A549 treated with Mapracorat at 1 μM for 4 hours (cell line): ENCODE results near the gene TCF3. TPM values are rescaled to one million over a fixed set of nuclear protein-coding genes. Genes with fewer than 3 reads are reported as not detected.

ENCODE experiments used
- total RNA-seq: library from RNA; stranded (reverse); fragments of 200-300 nt; extraction: Qiagen RNA extraction; gene quantifications from 5 replicates; pipeline ENCODE4 v1.2.3, GENCODE V29; 2022

The TCF3 gene
- total RNA-seq: 48.3 to 69.6 TPM (median 64.1 TPM) in 5 replicates

GRCh38 chr19:1652471-1653299 lies at the start of gene TCF3:
TSS of gene TCF3 (minus strand) at chr19:1652615. CDS start at chr19:1650248, 2,367 bp downstream.

GRCh38 chr19:1605236-1606137 lies 46.9 kb downstream of the TCF3 start, which contains the start of gene UQCR11:
TSS of gene UQCR11 (minus strand) at chr19:1605462. CDS start at chr19:1605409, 53 bp downstream.

GRCh38 chr19:1592755-1593500 lies 59.5 kb downstream of the TCF3 start, which contains the start of gene MBD3:
TSS of gene MBD3 (minus strand) at chr19:1592865. CDS start at chr19:1592631, 234 bp downstream.

DNA sequence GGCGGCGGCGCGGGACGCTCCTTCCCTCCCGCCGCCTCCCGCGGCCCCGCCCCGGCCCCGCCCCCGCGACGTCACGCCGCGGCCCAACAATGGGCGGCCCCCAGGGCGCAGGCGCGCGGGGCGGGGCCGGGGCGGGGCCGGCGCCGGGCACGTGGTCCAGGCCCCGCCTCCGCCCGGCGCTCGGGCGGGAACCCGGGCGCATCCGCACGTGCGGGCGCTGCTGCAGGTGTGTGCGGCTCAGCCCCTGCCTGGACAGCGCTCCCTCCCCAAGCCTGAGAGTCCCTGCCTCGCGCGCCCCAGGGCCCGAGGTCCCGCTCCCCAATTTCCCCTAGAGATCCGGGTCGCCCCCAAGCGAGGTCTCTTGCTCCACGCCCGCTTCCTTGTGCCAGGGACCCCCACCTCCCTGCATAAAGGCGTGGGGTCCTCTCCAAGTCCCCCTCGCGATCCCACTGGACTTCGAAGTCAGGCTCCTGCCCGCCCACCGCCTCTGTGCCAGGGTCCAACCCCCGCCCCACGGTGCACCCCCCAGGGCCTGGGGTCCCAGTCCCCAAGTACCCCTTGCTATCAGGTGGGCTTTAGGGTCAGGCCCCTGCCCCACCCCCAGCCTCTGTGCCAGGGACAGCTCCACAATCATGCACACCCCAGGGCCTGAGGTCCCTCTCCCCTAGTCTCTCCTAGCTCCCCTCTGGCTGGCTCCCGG lies 83.9 kb downstream of the TCF3 start, which contains the start of gene MEX3D:
MEX3D (minus strand) TSS at position 6 of the 700 bp plus-strand sequence. CDS start 267 bp downstream, outside the sequence.

Other genes starting within 250 kb of the TCF3 start
- gene DAZAP1, start 245.0 kb downstream of the TCF3 start, total RNA-seq: 74.9 to 108 TPM (median 102 TPM) in 5 replicates
- gene RPS15, start 214.2 kb downstream of the TCF3 start, total RNA-seq: 1,432 to 1,976 TPM (median 1,893 TPM) in 5 replicates
- gene APC2, start 202.5 kb downstream of the TCF3 start, total RNA-seq: 0.64 to 2.7 TPM (median 1.8 TPM) in 5 replicates
- gene C19orf25, start 173.4 kb downstream of the TCF3 start, total RNA-seq: 9.1 to 20.0 TPM (median 17.5 TPM) in 5 replicates
- gene PCSK4, start 162.3 kb downstream of the TCF3 start, total RNA-seq: 0.52 to 1.2 TPM (median 1.0 TPM) in 5 replicates
- gene REEP6, start 161.4 kb downstream of the TCF3 start, total RNA-seq: 4.4 to 5.8 TPM (median 4.9 TPM) in 5 replicates
- 2.3 to 3.5 TPM (median 3.4 TPM) in 5 replicates for gene ADAMTSL5, start 139.6 kb downstream of the TCF3 start, total RNA-seq
- gene PLK5, start 128.5 kb downstream of the TCF3 start, total RNA-seq: not detected in 5 replicates
- gene MEX3D, start 84.3 kb downstream of the TCF3 start, total RNA-seq: 5.9 to 13.5 TPM (median 12.5 TPM) in 5 replicates
- gene MBD3, start 59.8 kb downstream of the TCF3 start, total RNA-seq: 32.8 to 54.3 TPM (median 44.6 TPM) in 5 replicates
- gene UQCR11, start 47.2 kb downstream of the TCF3 start, total RNA-seq: 87.9 to 189 TPM (median 174 TPM) in 5 replicates
- not detected in 5 replicates for gene ONECUT3, start 100.9 kb upstream of the TCF3 start, total RNA-seq
- 2.3 to 3.4 TPM (median 3.1 TPM) in 5 replicates for gene ATP8B3, start 159.7 kb upstream of the TCF3 start, total RNA-seq
- gene REXO1, start 195.9 kb upstream of the TCF3 start, total RNA-seq: 16.2 to 22.4 TPM (median 19.6 TPM) in 5 replicates
- 15.3 to 31.0 TPM (median 28.4 TPM) in 5 replicates for gene KLF16, start 211.0 kb upstream of the TCF3 start, total RNA-seq
- 18.7 to 38.9 TPM (median 37.7 TPM) in 5 replicates for gene ABHD17A, start 232.9 kb upstream of the TCF3 start, total RNA-seq